K562 (cell line): ENCODE results near the gene RERE. TPM values are rescaled to one million over a fixed set of nuclear protein-coding genes. Genes with fewer than 3 reads are reported as not detected.

Experiments used
- ARNT ChIP-seq, 2 experiments: fragments of 450-650 bp; IDR thresholded peaks; 2 replicates each; pipeline ENCODE4 v1.6.1; 2016; ENCODE audit warnings: mild to moderate bottlenecking in 1 of 2
- BCL6 ChIP-seq: fragments of 250-450 bp; sonication (Bioruptor Pico); IDR thresholded peaks from 2 replicates; pipeline ENCODE4 v1.4.0; 2020
- CCNT2 ChIP-seq: IDR thresholded peaks from 2 replicates; pipeline ENCODE4 v1.6.1; 2011; ENCODE audit warnings: borderline replicate concordance, low read depth, mild to moderate bottlenecking, moderate library complexity, mixed read lengths, low read length; ENCODE audit not compliant: insufficient read length; ENCODE audit errors: extremely low read depth
- CEBPG ChIP-seq, 3 experiments: fragments of 200-800 bp in 1 of 3; sonication (Bioruptor generic) in 1 of 3; sonication (generic) in 1 of 3; formaldehyde crosslinking in 1 of 3; IDR thresholded peaks in 2 of 3; conservative IDR thresholded peaks in 1 of 3; 2 replicates each; pipeline versions ENCODE4 v1.6.1 to v1.8.0; 2016 to 2022; ENCODE audit warnings: missing compliant biosample characterization in 2 of 3, missing genetic modification characterization in 2 of 3, mild to moderate bottlenecking in 1 of 3, missing genetic modification reagents in 1 of 3
- FOXK1 ChIP-seq: sonication (generic); formaldehyde crosslinking; IDR thresholded peaks from 2 replicates; pipeline ENCODE4 v1.8.0; 2022; ENCODE audit warnings: missing genetic modification reagents, mild to moderate bottlenecking, borderline replicate concordance
- HDAC1 ChIP-seq, 2 experiments: fragments of 450-650 bp; IDR thresholded peaks; 2 replicates each; pipeline ENCODE4 v1.6.1; 2016 to 2017; ENCODE audit warnings: inconsistent platforms in 1 of 2, mild to moderate bottlenecking in 1 of 2, moderate library complexity in 1 of 2
- HSF4 ChIP-seq: fragments of 250-450 bp; sonication (Bioruptor Pico); IDR thresholded peaks from 2 replicates; pipeline ENCODE4 v2.1.2; 2022; ENCODE audit warnings: mild to moderate bottlenecking, moderate library complexity, borderline replicate concordance
- NR3C1 ChIP-seq: sonication (generic); formaldehyde crosslinking; IDR thresholded peaks from 2 replicates; pipeline ENCODE4 v1.8.1; 2022; ENCODE audit warnings: missing genetic modification reagents
- PKNOX1 ChIP-seq: fragments of 450-650 bp; IDR thresholded peaks from 2 replicates; pipeline ENCODE4 v1.6.1; 2016
- POLR2A ChIP-seq: fragments of 450-650 bp; conservative IDR thresholded peaks from 2 replicates; pipeline ENCODE4 v1.6.1; 2016
- POLR2AphosphoS5 ChIP-seq: IDR thresholded peaks from 2 replicates; pipeline ENCODE4 v1.6.1; 2011; ENCODE audit warnings: mild to moderate bottlenecking, low read depth, low read length, moderate library complexity; ENCODE audit not compliant: control insufficient read depth, insufficient read depth
- RAD21 ChIP-seq, 2 experiments: fragments of 250-450 bp in 1 of 2; fragments of 450-650 bp in 1 of 2; sonication (Bioruptor Pico) in 1 of 2; formaldehyde crosslinking in 1 of 2; IDR thresholded peaks in 1 of 2; conservative IDR thresholded peaks in 1 of 2; 2 replicates each; pipeline versions ENCODE4 v1.4.0 to v1.8.0; 2020 to 2022; ENCODE audit warnings: mild to moderate bottlenecking in 2 of 2, moderate library complexity in 1 of 2
- SMAD2 ChIP-seq: fragments of 150-350 bp; IDR thresholded peaks from 2 replicates; pipeline ENCODE4 v1.6.1; 2014; ENCODE audit warnings: low read depth, mild to moderate bottlenecking, low read length
- TCFL5 ChIP-seq: fragments of 250-450 bp; sonication (Bioruptor Pico); conservative IDR thresholded peaks from 2 replicates; pipeline ENCODE4 v1.6.1; 2021; ENCODE audit warnings: mild to moderate bottlenecking, moderate library complexity, matching md5 sums
- TRIM24 ChIP-seq, 2 experiments: fragments of 450-650 bp; IDR thresholded peaks; 2 replicates each; pipeline ENCODE4 v1.6.1; 2016
- ZBTB49 ChIP-seq: sonication (generic); formaldehyde crosslinking; IDR thresholded peaks from 2 replicates; pipeline ENCODE4 v1.8.0; 2022; ENCODE audit warnings: missing genetic modification reagents, mild to moderate bottlenecking, borderline replicate concordance
- ZNF23 ChIP-seq: fragments of 250-450 bp; sonication (Bioruptor Pico); IDR thresholded peaks from 2 replicates; pipeline ENCODE4 v1.4.0; 2020; ENCODE audit warnings: mild to moderate bottlenecking
- ZNF316 ChIP-seq: fragments of 450-650 bp; IDR thresholded peaks from 2 replicates; pipeline ENCODE4 v1.6.1; 2016
- ZNF324 ChIP-seq: fragments of 250-450 bp; sonication (Bioruptor Pico); IDR thresholded peaks from 2 replicates; pipeline ENCODE4 v1.4.0; 2020; ENCODE audit warnings: mild to moderate bottlenecking
- polyA plus RNA-seq, 8 experiments: library from polyadenylated mRNA; depleted of rRNA in 4 of 8; stranded (reverse) in 5 of 8; unstranded in 3 of 8; fragments of >200 nt; fragmentation: Nextera tagmentation in 2 of 8; fragmentation: Illumina TruSeq in 1 of 8; extraction: Ambion mirVana in 2 of 8; extraction: Trizol in 1 of 8; gene quantifications; 2 replicates each; pipeline versions ENCODE4 v1.2.1 to v1.2.3, GENCODE V29; 2011 to 2014; ENCODE audit warnings: inconsistent platforms in 1 of 8, missing spikeins in 1 of 8
- total RNA-seq, 7 experiments: library from RNA; depleted of rRNA in 6 of 7; stranded (reverse); fragments of >200 nt in 6 of 7; fragmentation: Illumina TruSeq in 2 of 7; extraction: Trizol in 2 of 7; gene quantifications; 2 replicates each; pipeline versions ENCODE4 v1.2.1 to v1.2.3, GENCODE V29; 2011 to 2021; ENCODE audit warnings: low replicate concordance in 1 of 7
- TF ChIP-seq, protein P1 (sequence below): fragments of 250-450 bp; sonication (Bioruptor Pico); IDR thresholded peaks from 2 replicates; pipeline ENCODE4 v1.5.0; 2022; ENCODE audit warnings: mild to moderate bottlenecking
- TF ChIP-seq, protein P2 (sequence below): fragments of 450-650 bp; IDR thresholded peaks from 2 replicates; pipeline ENCODE4 v1.6.1; 2016; ENCODE audit warnings: antibody characterized with exemption

The RERE gene
- total and polyA plus RNA-seq, 9 of the 15 experiments (the other 6 are each of a cell fraction or from before 2014, with no cell fraction given), result 3.0 to 51.5 (median 13.4) TPM

GRCh38 chr1:8525558-8526275 is 291.7 kb downstream of the RERE start (continued):
- TF ChIP-seq, protein P1, sequence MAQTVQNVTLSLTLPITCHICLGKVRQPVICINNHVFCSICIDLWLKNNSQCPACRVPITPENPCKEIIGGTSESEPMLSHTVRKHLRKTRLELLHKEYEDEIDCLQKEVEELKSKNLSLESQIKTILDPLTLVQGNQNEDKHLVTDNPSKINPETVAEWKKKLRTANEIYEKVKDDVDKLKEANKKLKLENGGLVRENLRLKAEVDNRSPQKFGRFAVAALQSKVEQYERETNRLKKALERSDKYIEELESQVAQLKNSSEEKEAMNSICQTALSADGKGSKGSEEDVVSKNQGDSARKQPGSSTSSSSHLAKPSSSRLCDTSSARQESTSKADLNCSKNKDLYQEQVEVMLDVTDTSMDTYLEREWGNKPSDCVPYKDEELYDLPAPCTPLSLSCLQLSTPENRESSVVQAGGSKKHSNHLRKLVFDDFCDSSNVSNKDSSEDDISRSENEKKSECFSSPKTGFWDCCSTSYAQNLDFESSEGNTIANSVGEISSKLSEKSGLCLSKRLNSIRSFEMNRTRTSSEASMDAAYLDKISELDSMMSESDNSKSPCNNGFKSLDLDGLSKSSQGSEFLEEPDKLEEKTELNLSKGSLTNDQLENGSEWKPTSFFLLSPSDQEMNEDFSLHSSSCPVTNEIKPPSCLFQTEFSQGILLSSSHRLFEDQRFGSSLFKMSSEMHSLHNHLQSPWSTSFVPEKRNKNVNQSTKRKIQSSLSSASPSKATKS, result no peak
- TF ChIP-seq, protein P2, sequence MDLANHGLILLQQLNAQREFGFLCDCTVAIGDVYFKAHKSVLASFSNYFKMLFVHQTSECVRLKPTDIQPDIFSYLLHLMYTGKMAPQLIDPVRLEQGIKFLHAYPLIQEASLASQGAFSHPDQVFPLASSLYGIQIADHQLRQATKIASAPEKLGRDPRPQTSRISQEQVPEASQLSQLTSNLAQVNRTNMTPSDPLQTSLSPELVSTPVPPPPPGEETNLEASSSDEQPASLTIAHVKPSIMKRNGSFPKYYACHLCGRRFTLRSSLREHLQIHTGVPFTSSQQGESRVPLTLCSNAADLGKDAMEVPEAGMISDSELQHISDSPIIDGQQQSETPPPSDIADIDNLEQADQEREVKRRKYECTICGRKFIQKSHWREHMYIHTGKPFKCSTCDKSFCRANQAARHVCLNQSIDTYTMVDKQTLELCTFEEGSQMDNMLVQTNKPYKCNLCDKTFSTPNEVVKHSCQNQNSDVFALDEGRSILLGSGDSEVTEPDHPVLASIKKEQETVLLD, result peak; percentile 59; the same call in 1 of the 2 replicates
- TF ChIP-seq ZBTB49 (CRISPR knock-in tag) (no peak), RAD21 (CRISPR knock-in tag; conservative IDR thresholded peaks at IDR 0.05 in 1 of 2, IDR thresholded peaks at IDR 0.05 in 1 of 2) (peak in 1 of 2 experiments; percentile 14; a peak in 1 of 4 replicates), CCNT2 (peak; percentile 34), ZNF324 (0 out of 2 replicates have a peak, but pooled peaks have one; percentile 46), CEBPG (CRISPR knock-in tag; IDR thresholded peaks at IDR 0.05) (peak; percentile 67; the same call in 1 of the 2 replicates), CEBPG (tag; conservative IDR thresholded peaks at IDR 0.05 in 1 of 2, IDR thresholded peaks at IDR 0.05 in 1 of 2) (peak in 1 of 2 experiments; percentile 65; a peak in 1 of 4 replicates), ARNT (IDR thresholded peaks at IDR 0.05) (0 out of 4 replicates have a peak, but pooled peaks of 1 of the 2 experiments have one; percentile 64), ZNF316 (no peak), NR3C1 (CRISPR knock-in tag) (no peak), TRIM24 (IDR thresholded peaks at IDR 0.05) (peak in 1 of 2 experiments; percentile 37; a peak in 1 of 4 replicates), POLR2A (no peak), ZNF23 (CRISPR knock-in tag) (no peak), PKNOX1 (peak; percentile 93), TCFL5 (CRISPR knock-in tag) (no peak), BCL6 (CRISPR knock-in tag) (0 out of 2 replicates have a peak, but pooled peaks have one; percentile 23), HDAC1 (IDR thresholded peaks at IDR 0.05) (peak in 1 of 2 experiments; percentile 98; a peak in 2 of 4 replicates), SMAD2 (no peak), POLR2AphosphoS5 (0 out of 2 replicates have a peak, but pooled peaks have one; percentile 26), FOXK1 (CRISPR knock-in tag) (no peak), HSF4 (CRISPR knock-in tag) (no peak)
